ENCODE data around the gene BEST1. TPM values are rescaled to one million over a fixed set of nuclear protein-coding genes. Genes with fewer than 3 reads are reported as not detected.

The BEST1 gene
- polyA plus RNA-seq, 1 donor from 2014 or later, result 6.4 TPM

- Histone ChIP-seq H3K9me3 (ENCODE audit: low read length) (no peaks in the 10 kb centered on the region), H3K9me2 (ENCODE audit: insufficient read depth, low read length) (no peaks in the 10 kb centered on the region), H3K4me2 (ENCODE audit: low read length) (no peak overlapping the region), H3K4me3 (ENCODE audit: low read length) (no peak overlapping the region), H2AFZ (ENCODE audit: low read depth, low read length) (no peak overlapping the region), H3K9ac (ENCODE audit: low read length) (no peak overlapping the region), H3K79me2 (replicated peaks; ENCODE audit: insufficient read depth, low read length) (no peaks in the 10 kb centered on the region), H3K36me3 (ENCODE audit: insufficient read depth, low read length) (no peaks in the 10 kb centered on the region), H3K27ac (ENCODE audit: low read length) (no peak overlapping the region), H4K20me1 (ENCODE audit: insufficient read depth) (no peaks in the 10 kb centered on the region), H3F3A (ENCODE audit: insufficient read depth, low read length, poor library complexity, severe bottlenecking) (no peaks in the 10 kb centered on the region), H3K27me3 (ENCODE audit: insufficient read depth, low read depth, low read length) (peaks cover 12% of the 10 kb centered on the region)
- TF ChIP-seq EZH2 (IDR thresholded peaks at IDR 0.05; ENCODE audit: borderline replicate concordance, insufficient read depth, low read length, poor library complexity, severe bottlenecking) (no peak), CTCF (IDR thresholded peaks at IDR 0.05; ENCODE audit: poor library complexity, severe bottlenecking) (no peak), TAF1 (IDR thresholded peaks at IDR 0.05; ENCODE audit: low read depth) (no peak), POLR2AphosphoS5 (IDR thresholded peaks at IDR 0.05) (no peak), SMC3 (conservative IDR thresholded peaks at IDR 0.05; ENCODE audit: poor library complexity) (no peak), RAD21 (conservative IDR thresholded peaks at IDR 0.05) (no peak), REST (IDR thresholded peaks at IDR 0.05; ENCODE audit: borderline replicate concordance) (no peak), EP300 (conservative IDR thresholded peaks at IDR 0.05; ENCODE audit: poor library complexity, severe bottlenecking) (no peak), MXI1 (conservative IDR thresholded peaks at IDR 0.05; ENCODE audit: poor library complexity, severe bottlenecking) (no peak)
Observed at GRCh38 chr11:61912530-61912898, 37.6 kb upstream of the BEST1 start.

- no peaks in the 10 kb centered on the region for H3K9me2 ChIP-seq (ENCODE audit: insufficient read depth, low read length)
- no peak overlapping the region for H3K27ac ChIP-seq (ENCODE audit: low read length)
- H3F3A ChIP-seq (ENCODE audit: insufficient read depth, low read length, poor library complexity, severe bottlenecking), result no peaks in the 10 kb centered on the region
Observed at GRCh38 chr11:61912991-61913698, 37.0 kb upstream of the BEST1 start.

More at GRCh38 chr11:61912991-61913698, 37.0 kb upstream of the BEST1 start:
- H3K27me3 ChIP-seq (ENCODE audit: insufficient read depth, low read depth, low read length), result peaks cover 19% of the 10 kb centered on the region
- no peak overlapping the region for H3K4me2 ChIP-seq (ENCODE audit: low read length)
- no peaks in the 10 kb centered on the region for H3K36me3 ChIP-seq (ENCODE audit: insufficient read depth, low read length)
- no peak overlapping the region for H2AFZ ChIP-seq (ENCODE audit: low read depth, low read length)
- no peak overlapping the region for H3K9ac ChIP-seq (ENCODE audit: low read length)
- no peaks in the 10 kb centered on the region for H4K20me1 ChIP-seq (ENCODE audit: insufficient read depth)
- H3K9me3 ChIP-seq (ENCODE audit: low read length), result no peaks in the 10 kb centered on the region
- no peak overlapping the region for H3K4me3 ChIP-seq (ENCODE audit: low read length)
- H3K79me2 ChIP-seq (replicated peaks; ENCODE audit: insufficient read depth, low read length), result no peaks in the 10 kb centered on the region
- no peak for TF ChIP-seq MXI1 (conservative IDR thresholded peaks at IDR 0.05; ENCODE audit: poor library complexity, severe bottlenecking)
- TF ChIP-seq REST (IDR thresholded peaks at IDR 0.05; ENCODE audit: borderline replicate concordance), result no peak
- no peak for TF ChIP-seq EP300 (conservative IDR thresholded peaks at IDR 0.05; ENCODE audit: poor library complexity, severe bottlenecking)
- TF ChIP-seq EZH2 (IDR thresholded peaks at IDR 0.05; ENCODE audit: borderline replicate concordance, insufficient read depth, low read length, poor library complexity, severe bottlenecking), result no peak
- no peak for TF ChIP-seq CTCF (IDR thresholded peaks at IDR 0.05; ENCODE audit: poor library complexity, severe bottlenecking)
- no peak for TF ChIP-seq POLR2AphosphoS5 (IDR thresholded peaks at IDR 0.05)
- no peak for TF ChIP-seq TAF1 (IDR thresholded peaks at IDR 0.05; ENCODE audit: low read depth)
- TF ChIP-seq RAD21 (conservative IDR thresholded peaks at IDR 0.05), result no peak
- TF ChIP-seq SMC3 (conservative IDR thresholded peaks at IDR 0.05; ENCODE audit: poor library complexity), result no peak
